ENCODE data around the gene PLXNA4.

The PLXNA4 gene

DNA sequence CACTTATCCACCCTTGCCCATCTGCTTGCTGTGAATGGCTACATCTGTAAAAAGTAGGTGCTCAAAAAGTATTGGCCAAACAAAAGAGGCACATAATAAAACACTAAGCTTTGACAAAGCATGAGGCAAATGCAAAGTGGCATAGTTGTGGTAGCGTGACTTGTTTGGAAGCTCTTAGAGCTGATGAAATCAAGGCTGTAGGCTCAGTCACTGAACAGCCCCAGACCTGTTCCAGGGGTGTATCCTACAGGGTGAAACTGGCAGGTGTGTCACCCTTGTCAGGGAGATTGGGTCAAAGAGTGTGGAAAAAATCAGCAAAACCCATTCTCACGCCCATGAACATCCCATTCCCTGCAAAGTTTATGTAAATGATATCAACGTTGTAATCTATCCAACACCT lies 427.4 kb downstream of the PLXNA4 start:
- H3K4me1 ChIP-seq (ENCODE audit: insufficient read depth, low read length) = no peaks in the 10 kb centered on the region
- no peaks in the 10 kb centered on the region for H3K36me3 ChIP-seq (ENCODE audit: insufficient read depth, low read length)
- no peaks in the 10 kb centered on the region for H3K27me3 ChIP-seq (ENCODE audit: insufficient read depth, low read length)
- 94% methylated on average over 1 of the region's 3 CpGs for WGBS
- no peak overlapping the region for H3K9ac ChIP-seq (ENCODE audit: low read depth, low read length)
- no peak overlapping the region for H3K27ac ChIP-seq (ENCODE audit: low read depth, low read length)
- H3K9me3 ChIP-seq (ENCODE audit: insufficient read depth, low read depth, low read length) = no peaks in the 10 kb centered on the region
- no peak overlapping the region for H3K4me3 ChIP-seq (ENCODE audit: low read length)

DNA sequence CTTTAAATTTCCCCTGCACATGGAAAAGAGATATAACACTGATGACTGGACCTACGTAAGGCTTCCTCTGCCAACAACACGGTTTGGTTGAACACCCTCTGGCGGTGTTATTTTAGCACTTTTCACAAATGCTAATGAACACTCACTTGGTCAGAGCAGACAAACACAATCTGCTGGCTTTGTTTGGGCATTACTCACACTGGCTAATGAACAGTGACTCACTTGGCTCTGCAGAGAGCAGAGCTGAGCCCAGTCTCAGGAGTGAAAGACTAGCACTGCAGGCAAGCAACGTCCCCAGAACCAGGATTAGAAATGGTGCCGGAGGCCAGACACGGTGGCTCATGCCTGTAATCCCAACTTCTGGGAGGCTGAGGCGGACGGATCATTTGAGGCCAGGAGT lies 430.8 kb downstream of the PLXNA4 start:
- Histone ChIP-seq H3K9me3 (ENCODE audit: insufficient read depth, low read depth, low read length) (no peaks in the 10 kb centered on the region), H3K4me3 (ENCODE audit: low read length) (no peak overlapping the region), H3K9ac (ENCODE audit: low read depth, low read length) (no peak overlapping the region), H3K4me1 (ENCODE audit: insufficient read depth, low read length) (peaks cover 20% of the 10 kb centered on the region), H3K36me3 (ENCODE audit: insufficient read depth, low read length) (no peaks in the 10 kb centered on the region), H3K27ac (ENCODE audit: low read depth, low read length) (peak overlapping the region; percentile 17; the same call in 1 of the 2 replicates), H3K27me3 (ENCODE audit: insufficient read depth, low read length) (no peaks in the 10 kb centered on the region)
- 63% methylated on average over 8 of the region's 8 CpGs for WGBS

DNA sequence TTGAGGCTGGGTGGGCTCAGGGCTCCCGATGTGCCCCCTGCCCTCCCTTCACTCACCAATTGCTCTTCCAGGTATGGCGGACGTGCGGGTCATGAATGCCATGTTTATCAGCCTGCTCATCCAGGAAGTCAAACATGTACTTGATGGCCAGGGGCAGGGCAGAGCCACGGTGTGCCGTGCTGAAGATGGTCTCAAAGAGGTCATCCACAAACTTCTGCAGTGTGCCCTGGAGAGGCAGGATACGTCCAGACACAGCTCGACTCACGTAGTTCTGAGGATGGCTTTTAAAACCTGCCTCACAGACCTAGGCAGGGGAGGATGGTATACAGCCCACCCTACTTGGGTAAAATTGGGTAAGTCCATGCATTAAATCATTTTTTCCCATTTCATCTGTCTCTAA lies 431.2 kb downstream of the PLXNA4 start:
- WGBS = 94% methylated on average over 9 of the region's 9 CpGs

DNA sequence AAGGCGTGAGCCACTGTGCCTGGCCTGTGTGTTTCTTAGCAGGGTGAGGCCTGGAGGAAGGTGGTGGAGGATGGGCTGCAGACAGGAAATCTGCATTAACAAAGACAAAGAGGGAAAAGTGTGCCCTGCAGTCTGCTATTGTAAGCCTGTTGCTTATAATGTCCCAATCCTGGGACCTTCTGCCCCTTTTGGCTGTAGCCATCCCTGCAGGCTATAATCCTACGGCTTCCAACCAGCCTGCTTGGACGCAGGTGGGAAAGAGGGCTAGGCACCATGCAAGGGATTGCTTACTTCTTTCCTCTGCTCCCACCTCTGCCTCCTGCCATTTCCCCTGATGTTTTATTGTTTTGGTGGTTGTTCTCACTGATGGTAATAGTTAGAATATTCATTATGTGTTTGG lies 434.3 kb downstream of the PLXNA4 start:
- Histone ChIP-seq H3K36me3 (ENCODE audit: insufficient read depth, low read length) (no peaks in the 10 kb centered on the region), H3K4me1 (ENCODE audit: insufficient read depth, low read length) (peaks cover 32% of the 10 kb centered on the region), H3K9ac (ENCODE audit: low read depth, low read length) (no peak overlapping the region), H3K27ac (ENCODE audit: low read depth, low read length) (no peak overlapping the region), H3K4me3 (ENCODE audit: low read length) (no peak overlapping the region), H3K9me3 (ENCODE audit: insufficient read depth, low read depth, low read length) (no peaks in the 10 kb centered on the region), H3K27me3 (ENCODE audit: insufficient read depth, low read length) (no peaks in the 10 kb centered on the region)
- WGBS = 73% methylated on average over 3 of the region's 3 CpGs

More for the DNA sequence above, 431.2 kb downstream of the PLXNA4 start:
- no peak overlapping the region for H3K4me3 ChIP-seq (ENCODE audit: low read length)
- no peaks in the 10 kb centered on the region for H3K36me3 ChIP-seq (ENCODE audit: insufficient read depth, low read length)
- H3K27me3 ChIP-seq (ENCODE audit: insufficient read depth, low read length) = no peaks in the 10 kb centered on the region
- H3K4me1 ChIP-seq (ENCODE audit: insufficient read depth, low read length) = peaks cover 20% of the 10 kb centered on the region
- H3K9me3 ChIP-seq (ENCODE audit: insufficient read depth, low read depth, low read length) = no peaks in the 10 kb centered on the region
- H3K9ac ChIP-seq (ENCODE audit: low read depth, low read length) = no peak overlapping the region
- peak overlapping the region; percentile 17; the same call in 1 of the 2 replicates for H3K27ac ChIP-seq (ENCODE audit: low read depth, low read length)

DNA sequence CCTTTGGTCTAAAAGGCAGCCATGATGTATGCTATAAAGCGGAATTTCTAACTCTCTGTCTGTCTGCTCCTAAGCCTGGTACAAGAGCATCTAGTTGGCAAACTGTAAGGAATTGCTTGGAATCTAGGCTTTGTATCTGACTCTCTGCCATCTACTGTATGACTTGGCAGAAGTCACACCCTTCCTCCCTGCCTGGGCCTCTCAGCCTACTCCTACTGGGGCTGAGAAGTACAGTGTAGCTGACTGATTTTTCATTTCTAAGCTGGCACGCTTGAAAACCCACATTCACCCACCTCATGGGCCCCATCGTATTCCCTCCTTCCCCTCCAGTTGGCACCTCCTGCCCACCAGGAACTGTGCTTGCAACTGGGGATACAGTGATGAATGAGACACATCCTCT lies 435.2 kb downstream of the PLXNA4 start:
- Histone ChIP-seq H3K27ac (ENCODE audit: low read depth, low read length) (no peak overlapping the region), H3K4me1 (ENCODE audit: insufficient read depth, low read length) (peaks cover 32% of the 10 kb centered on the region), H3K4me3 (ENCODE audit: low read length) (no peak overlapping the region), H3K36me3 (ENCODE audit: insufficient read depth, low read length) (no peaks in the 10 kb centered on the region), H3K9ac (ENCODE audit: low read depth, low read length) (no peak overlapping the region), H3K27me3 (ENCODE audit: insufficient read depth, low read length) (no peaks in the 10 kb centered on the region), H3K9me3 (ENCODE audit: insufficient read depth, low read depth, low read length) (no peaks in the 10 kb centered on the region)
- 94% methylated on average over 3 of the region's 3 CpGs for WGBS

DNA sequence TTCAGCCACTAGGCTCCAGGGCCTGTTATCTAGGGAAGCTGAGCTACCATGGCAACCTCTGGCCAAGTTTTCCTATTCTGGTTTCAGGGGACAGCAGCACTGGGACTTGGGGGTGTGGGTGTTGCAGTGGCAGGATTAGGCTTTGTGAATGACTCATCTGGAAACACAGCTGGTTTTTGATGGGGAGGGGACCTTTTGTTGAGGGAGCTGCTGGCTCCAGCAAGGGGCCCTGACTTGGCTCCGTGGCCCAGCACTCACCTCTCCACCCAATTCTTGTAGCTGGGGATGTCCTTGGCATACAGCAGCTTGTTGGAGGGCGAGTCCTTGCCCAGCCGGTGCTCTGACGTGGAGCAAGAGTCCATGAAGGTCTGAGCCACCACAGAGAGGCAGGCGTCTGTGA lies 435.9 kb downstream of the PLXNA4 start:
- H3K27me3 ChIP-seq (ENCODE audit: insufficient read depth, low read length) = no peaks in the 10 kb centered on the region
- H3K4me3 ChIP-seq (ENCODE audit: low read length) = no peak overlapping the region
- H3K9me3 ChIP-seq (ENCODE audit: insufficient read depth, low read depth, low read length) = no peaks in the 10 kb centered on the region
- H3K27ac ChIP-seq (ENCODE audit: low read depth, low read length) = no peak overlapping the region
- H3K9ac ChIP-seq (ENCODE audit: low read depth, low read length) = no peak overlapping the region
- H3K4me1 ChIP-seq (ENCODE audit: insufficient read depth, low read length) = peaks cover 32% of the 10 kb centered on the region
- H3K36me3 ChIP-seq (ENCODE audit: insufficient read depth, low read length) = no peaks in the 10 kb centered on the region
- 87% methylated on average over 5 of the region's 5 CpGs for WGBS

DNA sequence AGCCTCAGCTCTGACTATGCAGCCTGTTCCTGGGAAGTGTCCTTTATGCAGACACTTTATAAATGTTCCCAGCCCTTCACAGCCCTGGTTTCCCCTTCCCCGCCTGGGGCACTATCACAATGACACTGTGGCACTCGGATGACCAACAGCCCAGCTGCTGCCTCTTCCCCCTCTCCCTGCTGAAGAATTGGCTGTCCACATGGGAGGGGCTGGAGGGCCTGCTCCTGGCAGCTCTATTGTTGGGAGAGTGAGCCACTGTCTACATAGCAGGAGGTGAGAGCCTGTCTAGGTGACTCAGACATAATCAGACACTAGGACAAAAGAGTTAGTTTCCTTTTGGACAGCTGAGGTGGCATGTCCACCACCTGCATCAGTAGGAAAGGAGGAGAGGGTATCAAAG lies 437.5 kb downstream of the PLXNA4 start:
- Histone ChIP-seq H3K27me3 (ENCODE audit: insufficient read depth, low read length) (no peaks in the 10 kb centered on the region), H3K4me1 (ENCODE audit: insufficient read depth, low read length) (peaks cover 32% of the 10 kb centered on the region), H3K9me3 (ENCODE audit: insufficient read depth, low read depth, low read length) (no peaks in the 10 kb centered on the region), H3K9ac (ENCODE audit: low read depth, low read length) (no peak overlapping the region), H3K27ac (ENCODE audit: low read depth, low read length) (no peak overlapping the region), H3K36me3 (ENCODE audit: insufficient read depth, low read length) (no peaks in the 10 kb centered on the region), H3K4me3 (ENCODE audit: low read length) (no peak overlapping the region)
- WGBS = 74% methylated on average over 2 of the region's 2 CpGs

DNA sequence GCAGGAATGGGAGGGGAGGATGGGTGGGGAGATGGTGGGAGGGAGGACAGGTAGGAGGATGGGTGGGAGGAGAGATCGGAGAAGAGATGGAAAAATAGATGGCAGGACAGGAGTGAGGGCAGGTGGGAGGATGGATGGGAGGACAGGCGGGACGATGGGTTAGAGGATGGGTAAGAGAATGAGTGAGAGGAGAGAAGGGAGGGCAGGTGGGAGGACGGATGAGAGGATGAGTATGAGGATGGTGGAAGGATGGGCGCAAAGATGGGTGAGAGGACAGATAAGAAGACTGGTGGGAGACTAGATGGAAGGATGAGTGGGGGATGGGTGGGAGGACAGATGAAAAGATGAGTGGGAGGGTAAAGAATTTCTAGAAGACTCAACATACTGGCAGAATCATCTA lies 438.6 kb downstream of the PLXNA4 start:
- Histone ChIP-seq H3K9ac (ENCODE audit: low read depth, low read length) (no peak overlapping the region), H3K9me3 (ENCODE audit: insufficient read depth, low read depth, low read length) (no peaks in the 10 kb centered on the region), H3K4me3 (ENCODE audit: low read length) (no peak overlapping the region), H3K36me3 (ENCODE audit: insufficient read depth, low read length) (no peaks in the 10 kb centered on the region), H3K27me3 (ENCODE audit: insufficient read depth, low read length) (no peaks in the 10 kb centered on the region), H3K27ac (ENCODE audit: low read depth, low read length) (no peak overlapping the region), H3K4me1 (ENCODE audit: insufficient read depth, low read length) (peaks cover 26% of the 10 kb centered on the region)
- 93% methylated on average over 5 of the region's 5 CpGs for WGBS

DNA sequence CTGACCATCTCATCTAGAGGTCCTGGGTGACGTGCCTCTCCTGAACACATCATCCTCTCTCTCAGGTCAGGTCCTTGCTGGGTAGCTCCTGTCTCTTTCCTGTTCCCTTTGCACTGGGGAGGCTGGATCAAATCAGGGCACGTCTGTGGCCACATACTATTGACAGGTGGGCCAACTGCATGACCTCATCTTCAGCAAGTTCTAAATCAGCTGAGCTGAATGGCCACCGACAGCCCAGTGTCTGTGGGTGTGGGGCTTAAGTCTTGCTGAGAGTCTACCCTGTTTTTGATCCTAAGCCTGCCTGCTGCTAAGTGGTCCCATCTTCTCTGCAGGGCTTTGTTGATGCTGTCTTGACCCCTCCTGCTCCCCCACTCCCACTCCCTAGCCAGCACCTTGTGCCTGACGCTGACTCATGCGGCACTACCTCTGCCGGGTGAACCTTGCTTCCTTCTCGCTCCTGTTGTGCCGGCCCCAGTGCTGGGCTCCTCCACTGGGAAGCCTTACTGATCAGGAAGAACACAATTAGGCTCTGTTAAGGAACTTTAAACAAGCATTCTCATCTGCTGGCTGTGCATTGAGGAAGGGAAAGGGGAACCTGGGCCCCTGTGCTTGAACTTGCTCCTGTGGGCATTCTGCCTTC lies 440.4 kb downstream of the PLXNA4 start:
- no peaks in the 10 kb centered on the region for H3K36me3 ChIP-seq (ENCODE audit: insufficient read depth, low read length)
- no peak overlapping the region for H3K4me3 ChIP-seq (ENCODE audit: low read length)
- peaks cover 12% of the 10 kb centered on the region; the same call in 1 of the 2 replicates for H3K4me1 ChIP-seq (ENCODE audit: insufficient read depth, low read length)
- H3K9ac ChIP-seq (ENCODE audit: low read depth, low read length) = no peak overlapping the region
- no peaks in the 10 kb centered on the region for H3K27me3 ChIP-seq (ENCODE audit: insufficient read depth, low read length)
- H3K27ac ChIP-seq (ENCODE audit: low read depth, low read length) = no peak overlapping the region
- 84% methylated on average over 8 of the region's 8 CpGs for WGBS
- H3K9me3 ChIP-seq (ENCODE audit: insufficient read depth, low read depth, low read length) = no peaks in the 10 kb centered on the region

DNA sequence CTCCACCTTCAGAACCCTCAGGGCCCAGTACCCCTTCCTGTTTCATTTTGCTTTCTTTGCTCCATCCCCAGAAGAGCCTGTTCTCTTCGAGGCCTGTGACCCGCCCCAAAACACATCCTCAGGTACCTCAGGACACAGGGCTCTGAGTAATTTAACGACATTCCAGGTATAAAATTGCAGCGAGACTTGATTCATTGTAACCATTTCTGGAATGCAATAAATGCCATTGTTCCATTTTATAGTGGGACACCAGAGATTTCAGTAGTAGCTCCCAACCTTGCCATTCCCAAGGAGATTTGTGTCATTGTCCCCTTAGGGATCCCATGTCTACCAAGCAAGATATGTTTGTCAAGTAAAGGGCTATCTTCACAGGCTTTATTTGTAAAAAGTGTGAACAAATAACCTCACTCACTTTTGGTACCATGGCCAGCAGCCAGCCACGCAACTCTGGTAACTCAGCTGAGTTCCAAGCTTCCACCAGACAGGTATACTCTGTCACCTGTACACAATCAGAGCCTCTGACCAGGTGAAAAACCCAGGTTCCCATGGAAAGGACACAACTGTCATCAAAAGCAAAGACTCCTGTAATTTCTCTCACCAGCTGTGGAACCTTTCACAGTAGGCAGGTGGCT lies 441.3 kb downstream of the PLXNA4 start:
- Histone ChIP-seq H3K4me1 (ENCODE audit: insufficient read depth, low read length) (peaks cover 12% of the 10 kb centered on the region; the same call in 1 of the 2 replicates), H3K9ac (ENCODE audit: low read depth, low read length) (no peak overlapping the region), H3K9me3 (ENCODE audit: insufficient read depth, low read depth, low read length) (no peaks in the 10 kb centered on the region), H3K27me3 (ENCODE audit: insufficient read depth, low read length) (no peaks in the 10 kb centered on the region), H3K36me3 (ENCODE audit: insufficient read depth, low read length) (no peaks in the 10 kb centered on the region), H3K27ac (ENCODE audit: low read depth, low read length) (no peak overlapping the region), H3K4me3 (ENCODE audit: low read length) (no peak overlapping the region)
- 86% methylated on average over 5 of the region's 5 CpGs for WGBS

DNA sequence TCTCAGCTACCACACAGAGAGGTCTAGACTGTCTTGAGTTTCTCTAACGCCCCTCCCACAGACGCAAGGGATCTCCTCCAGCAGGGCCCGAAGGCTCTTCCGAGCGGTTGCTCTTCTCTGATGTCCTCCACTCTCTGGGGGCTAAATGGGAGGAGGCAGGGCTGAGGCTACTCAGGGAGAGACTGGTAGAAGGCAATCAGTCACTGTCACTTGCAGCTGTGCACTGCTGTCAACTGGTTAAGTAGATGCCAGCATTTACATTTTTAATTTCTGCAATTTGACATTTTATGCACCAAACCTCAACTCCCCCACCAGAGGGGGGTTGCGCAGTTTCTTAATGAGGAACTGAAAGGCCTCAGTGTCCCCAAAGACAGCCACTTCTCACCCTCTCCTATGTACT lies 442.8 kb downstream of the PLXNA4 start:
- Histone ChIP-seq H3K4me3 (ENCODE audit: low read length) (no peak overlapping the region), H3K27me3 (ENCODE audit: insufficient read depth, low read length) (no peaks in the 10 kb centered on the region), H3K4me1 (ENCODE audit: insufficient read depth, low read length) (peaks cover under 1% of the 10 kb centered on the region; the same call in 1 of the 2 replicates), H3K9me3 (ENCODE audit: insufficient read depth, low read depth, low read length) (no peaks in the 10 kb centered on the region), H3K36me3 (ENCODE audit: insufficient read depth, low read length) (no peaks in the 10 kb centered on the region), H3K9ac (ENCODE audit: low read depth, low read length) (no peak overlapping the region), H3K27ac (ENCODE audit: low read depth, low read length) (no peak overlapping the region)
- WGBS = 92% methylated on average over 6 of the region's 6 CpGs

All from HUES64 (cell line).